Measurements from ENCODE around the gene RIMBP3C.
"Not testable (repeated sequence)": the region's sequence is repeated elsewhere in the genome, so short reads cannot be mapped to it uniquely, and the experiment has no call there.

Gene RIMBP3C

GRCh38 chr22:21551361-21551760, at the start of gene RIMBP3C:
Gene RIMBP3C (minus strand): TSS chr22:21551461. CDS start chr22:21550976, 485 bp downstream.
- DNase-seq (ENCODE audit: low spot score): not testable (repeated sequence)

GRCh38 chr22:21599053-21599893, 48.0 kb upstream of the RIMBP3C start:
- no peak for DNase-seq (ENCODE audit: low spot score)

DNA sequence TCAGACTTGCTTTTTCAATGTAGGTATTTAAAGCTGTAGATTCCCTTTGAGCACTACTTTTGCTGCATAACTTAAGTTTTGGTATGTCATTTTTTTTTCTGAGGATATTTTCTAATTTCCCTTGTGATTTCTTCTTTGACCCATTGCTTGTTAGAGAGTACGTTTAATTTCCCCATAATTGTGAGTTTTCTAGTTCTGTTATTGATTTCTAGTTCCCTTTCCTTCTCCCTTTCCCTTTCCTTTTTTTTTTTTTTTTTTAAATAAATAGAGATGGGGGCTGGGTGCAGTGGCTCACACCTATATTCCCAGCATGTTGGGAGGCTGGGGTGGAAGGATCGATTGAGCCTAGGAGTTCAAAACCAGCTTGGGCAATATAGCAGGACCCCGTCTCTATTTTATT, 47.0 kb upstream of the RIMBP3C start:
- DNase-seq (ENCODE audit: low spot score): no peak

- DNase-seq (ENCODE audit: low spot score): not testable (repeated sequence)
These were observed 45.3 kb upstream of the RIMBP3C start for GRCh38 chr22:21596356-21597135.

DNA sequence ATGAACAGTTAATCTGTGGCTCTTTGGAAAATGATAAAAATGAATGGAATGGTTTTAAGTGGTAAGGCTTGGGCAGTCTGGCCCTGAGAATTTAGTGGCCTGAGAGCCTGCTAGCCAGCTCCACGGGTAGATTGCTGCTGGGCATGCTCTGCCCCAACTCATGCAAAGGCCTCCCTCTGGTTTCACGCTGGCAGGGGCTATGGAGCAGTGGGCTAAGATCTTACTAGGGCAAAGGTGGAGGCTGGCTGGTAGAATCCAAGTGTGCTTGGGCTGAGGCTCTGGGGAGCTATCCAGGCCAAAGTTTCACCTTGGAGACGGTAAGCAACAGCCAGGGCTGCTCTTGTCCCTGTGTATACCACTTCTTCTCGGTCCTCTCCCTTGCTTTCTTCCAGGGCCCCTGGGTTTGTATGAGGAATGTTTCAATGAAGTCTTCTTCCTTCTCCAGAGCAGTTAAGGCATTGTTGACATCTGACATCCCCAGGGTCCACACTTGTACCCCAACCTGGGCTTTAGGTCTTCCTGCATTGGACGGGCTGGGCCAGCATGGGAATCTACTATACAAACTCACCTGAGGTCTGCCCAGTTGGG, 43.7 kb upstream of the RIMBP3C start:
- DNase-seq (ENCODE audit: low spot score): no peak

- no peak for DNase-seq (ENCODE audit: low spot score)
These were observed 42.4 kb upstream of the RIMBP3C start for GRCh38 chr22:21593406-21594232.

DNA sequence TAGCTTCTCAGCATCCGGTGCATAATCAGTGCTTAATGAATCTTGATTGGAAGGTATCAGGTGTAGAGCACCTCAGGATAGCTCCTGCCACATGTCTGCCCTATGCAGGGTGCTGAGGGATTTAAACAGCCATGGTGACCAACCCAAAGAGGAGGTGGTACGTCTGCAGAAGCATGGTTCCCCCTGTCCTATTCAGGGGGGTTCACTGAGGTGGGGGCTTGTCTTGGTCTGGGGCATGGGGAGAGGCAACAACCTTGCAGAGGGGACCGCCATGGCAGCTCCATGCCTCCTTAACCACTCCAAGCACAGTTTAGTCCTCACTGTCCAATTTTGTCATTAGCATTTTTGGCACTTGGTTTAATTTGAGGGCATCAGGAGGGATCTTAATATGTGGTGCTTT, 41.2 kb upstream of the RIMBP3C start:
- no peak for DNase-seq (ENCODE audit: low spot score)

- no peak for DNase-seq (ENCODE audit: low spot score)
These were observed 40.4 kb upstream of the RIMBP3C start for GRCh38 chr22:21591695-21592094.

GRCh38 chr22:21590809-21591641, 39.8 kb upstream of the RIMBP3C start:
- no peak for DNase-seq (ENCODE audit: low spot score)

DNA sequence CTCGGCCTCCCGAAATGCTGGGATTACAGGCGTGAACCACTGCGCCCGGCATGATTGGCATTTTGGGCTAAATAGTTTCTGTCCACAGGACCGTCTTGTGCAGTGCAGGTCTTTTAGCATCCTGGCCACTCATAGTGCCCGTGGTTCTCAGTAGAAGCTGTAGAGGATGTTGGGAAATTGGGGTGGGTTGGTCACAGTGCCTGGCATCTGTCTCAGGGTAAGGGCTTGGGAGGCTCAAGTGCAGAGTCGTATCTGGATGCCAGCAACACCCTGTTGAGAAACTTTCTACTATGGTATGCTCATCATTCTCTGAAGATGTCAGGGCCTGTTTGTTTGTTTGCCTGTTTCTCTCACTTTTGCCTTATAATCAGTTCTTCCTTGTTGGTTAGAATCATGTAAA, 38.1 kb upstream of the RIMBP3C start:
- no peak for DNase-seq (ENCODE audit: low spot score)

DNA sequence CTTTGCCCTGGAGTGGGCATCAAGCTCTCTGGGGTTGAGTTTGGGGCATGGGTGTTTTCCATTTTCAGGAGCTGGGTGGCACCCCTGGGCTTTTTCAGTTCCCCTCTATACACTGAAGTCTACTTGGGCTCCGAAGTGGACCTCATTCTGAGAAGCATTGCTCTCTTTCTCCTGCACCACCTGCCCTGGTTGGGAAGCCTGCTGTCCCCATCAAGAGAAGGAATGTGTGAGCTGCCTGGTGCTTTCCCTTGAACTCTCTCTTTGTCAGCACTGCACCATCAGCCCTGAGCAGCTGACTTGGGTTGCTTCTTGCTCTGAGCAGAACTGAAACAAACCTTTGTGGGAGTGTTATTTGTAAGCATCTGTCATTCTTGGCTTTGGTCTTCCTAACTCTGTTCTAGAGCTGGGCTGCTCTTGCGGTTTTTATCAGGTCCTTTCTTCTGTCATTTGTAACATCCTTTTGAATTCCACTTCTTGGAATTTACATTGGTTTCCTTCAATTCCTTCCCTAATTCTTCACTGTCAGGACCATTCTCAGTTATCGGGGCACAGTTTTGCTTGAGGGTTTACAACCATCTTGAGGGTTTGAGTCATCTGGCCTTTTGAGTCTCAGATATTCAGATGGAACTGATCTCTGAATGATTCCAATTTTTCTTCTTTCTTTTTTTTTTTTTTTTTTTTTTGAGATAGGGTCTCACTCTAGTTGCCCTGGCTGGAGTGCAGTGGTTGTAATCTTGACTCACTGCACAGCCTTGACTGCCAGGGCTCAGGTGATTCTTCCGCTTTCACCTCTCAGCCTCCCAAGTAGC, 36.7 kb upstream of the RIMBP3C start:
- DNase-seq (ENCODE audit: low spot score): no peak

- DNase-seq (ENCODE audit: low spot score): no peak
These were observed 34.1 kb upstream of the RIMBP3C start for GRCh38 chr22:21585389-21585788.

GRCh38 chr22:21582801-21583740, 31.8 kb upstream of the RIMBP3C start:
- no peak for DNase-seq (ENCODE audit: low spot score)

DNA sequence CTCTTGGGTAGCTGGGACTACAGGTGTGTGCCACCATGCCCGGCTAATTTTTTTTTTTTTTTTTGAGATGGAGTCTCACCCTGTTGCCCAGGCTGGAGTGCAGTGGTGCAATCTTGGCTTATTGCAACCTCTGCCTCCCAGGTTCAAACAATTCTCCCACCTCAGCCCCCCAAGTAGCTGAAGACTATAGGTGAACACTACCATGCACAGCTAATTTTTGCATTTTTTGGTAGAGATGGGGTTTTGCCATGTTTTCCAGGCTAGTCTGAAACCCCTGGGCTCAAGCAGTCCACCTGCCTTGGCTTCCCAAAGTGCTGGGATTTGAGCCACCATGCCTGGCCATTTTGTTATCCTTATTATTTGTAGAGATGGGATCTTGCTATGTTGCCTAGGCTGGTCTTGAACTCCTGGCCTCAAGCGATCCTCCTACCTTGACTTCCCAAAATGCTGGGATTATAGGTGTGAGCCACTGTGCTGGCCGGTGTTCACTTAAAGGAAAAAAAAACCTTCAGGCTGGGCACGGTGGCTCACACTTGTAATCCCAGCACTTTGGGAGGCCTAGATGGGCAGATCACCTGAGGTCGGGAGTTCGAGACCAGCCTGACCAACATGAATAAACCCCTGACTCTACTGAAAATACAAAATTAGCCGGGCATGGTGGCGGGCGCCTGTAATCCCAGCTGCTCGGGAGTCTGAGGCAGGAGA, 29.9 kb upstream of the RIMBP3C start:
- not testable (repeated sequence) for DNase-seq (ENCODE audit: low spot score)

DNA sequence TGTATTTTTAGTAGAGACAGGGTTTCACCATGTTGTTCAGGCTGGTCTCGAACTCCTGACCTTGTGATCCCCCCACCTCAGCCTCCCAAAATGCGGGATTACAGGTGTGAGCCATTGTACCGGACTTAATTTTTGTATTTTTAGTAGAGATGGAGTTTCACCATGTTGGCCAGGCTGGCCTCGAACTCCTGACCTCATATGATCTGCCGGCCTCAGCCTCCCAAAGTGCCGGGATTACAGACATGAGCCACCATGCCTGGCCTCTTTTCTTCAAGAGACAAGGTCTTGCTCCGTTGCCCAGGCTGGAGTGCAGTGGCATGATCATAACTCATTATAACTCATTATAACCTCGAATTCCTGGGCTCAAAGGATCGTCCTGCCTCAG, 29.4 kb upstream of the RIMBP3C start:
- DNase-seq (ENCODE audit: low spot score): not testable (repeated sequence)

DNA sequence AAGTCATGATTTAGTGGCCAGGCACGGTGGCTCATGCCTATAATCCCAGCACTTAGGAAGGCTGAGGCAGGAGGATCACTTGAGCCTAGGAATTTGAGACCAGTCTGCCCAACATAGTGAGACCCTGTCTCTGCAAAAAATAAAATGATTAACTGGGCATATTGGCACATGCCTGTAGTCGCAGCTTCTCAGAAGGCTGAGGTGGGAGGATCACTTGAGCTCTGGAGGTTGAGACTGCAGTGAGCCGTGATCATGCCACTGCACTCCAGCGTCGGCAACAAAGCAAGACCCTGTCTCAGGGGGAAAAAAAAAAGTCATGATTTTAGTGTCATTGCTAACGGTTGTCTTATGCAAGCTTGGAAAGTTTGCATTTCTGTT, 28.2 kb upstream of the RIMBP3C start:
- no peak for DNase-seq (ENCODE audit: low spot score)

- DNase-seq (ENCODE audit: low spot score): no peak
These were observed 22.7 kb upstream of the RIMBP3C start for GRCh38 chr22:21573750-21574494.

DNA sequence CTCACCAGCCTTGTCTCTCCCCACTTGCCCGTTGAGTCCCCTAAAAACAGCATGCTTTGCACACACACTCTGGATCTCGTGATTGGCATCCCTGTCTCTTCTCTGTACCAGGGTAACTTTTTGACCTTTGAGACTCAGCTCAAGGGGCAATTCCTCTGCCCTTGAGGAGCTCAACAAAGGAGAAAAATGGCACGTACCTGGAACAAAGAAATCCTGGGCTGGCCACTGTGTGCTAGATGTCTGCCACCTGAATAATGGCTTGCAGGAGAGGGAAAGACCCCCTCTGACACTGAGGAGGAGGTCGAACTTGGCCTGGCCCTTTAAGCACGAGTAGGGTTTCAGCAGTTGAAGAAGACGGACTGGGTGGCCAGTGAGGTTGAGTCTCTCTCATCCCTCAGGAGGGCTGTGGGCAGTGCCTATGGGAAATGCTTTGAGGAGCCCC, 22.1 kb upstream of the RIMBP3C start:
- no peak for DNase-seq (ENCODE audit: low spot score)
